GM18505 (cell line): Measurements from ENCODE around the gene CRTAC1.

Experiments used
- ATAC-seq: cut with Tn5 transposase; IDR thresholded peaks from one replicate; pipeline ENCODE4 v1.9.1; 2021; ENCODE audit not compliant: unreplicated experiment
- POLR2A ChIP-seq: IDR thresholded peaks from 4 replicates; pipeline ENCODE4 v1.6.1; 2011; ENCODE audit warnings: borderline replicate concordance; ENCODE audit not compliant: insufficient read depth, insufficient read length; ENCODE audit errors: extremely low read depth

Gene CRTAC1

DNA sequence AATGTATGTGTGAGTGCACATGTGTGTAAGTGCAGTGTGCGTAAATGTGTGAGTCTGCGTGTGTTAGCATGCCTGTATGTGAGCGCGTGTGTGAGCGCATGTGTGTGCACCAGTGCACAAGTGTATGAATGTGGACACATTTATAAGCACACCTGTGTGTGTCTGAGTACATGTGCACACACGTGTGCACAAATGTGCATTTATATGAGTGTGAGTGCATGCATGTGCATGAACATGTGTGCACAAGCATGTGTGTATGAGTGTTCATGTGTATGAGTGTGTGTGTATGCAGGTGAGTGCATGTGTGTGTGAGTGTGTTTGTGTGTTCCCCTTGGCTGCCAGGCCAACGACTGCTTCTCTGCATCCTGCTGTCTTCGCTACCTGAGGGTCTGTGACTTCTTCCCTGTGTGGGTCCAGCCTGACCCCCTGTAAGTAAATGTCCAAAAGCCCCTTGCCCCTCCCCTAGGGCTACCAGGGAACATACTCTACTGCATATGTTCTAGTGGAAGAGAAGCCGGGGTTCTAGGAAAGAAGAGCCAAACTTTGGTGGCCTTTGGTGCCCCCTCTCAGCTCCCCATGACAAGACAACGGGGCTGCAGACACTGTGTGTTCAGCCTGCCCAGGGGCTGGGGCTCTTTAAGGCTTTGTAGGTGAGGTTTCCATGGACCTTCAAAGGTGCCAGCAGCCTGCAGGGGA is 163.7 kb downstream of the CRTAC1 start:
- ATAC-seq = no peak

DNA sequence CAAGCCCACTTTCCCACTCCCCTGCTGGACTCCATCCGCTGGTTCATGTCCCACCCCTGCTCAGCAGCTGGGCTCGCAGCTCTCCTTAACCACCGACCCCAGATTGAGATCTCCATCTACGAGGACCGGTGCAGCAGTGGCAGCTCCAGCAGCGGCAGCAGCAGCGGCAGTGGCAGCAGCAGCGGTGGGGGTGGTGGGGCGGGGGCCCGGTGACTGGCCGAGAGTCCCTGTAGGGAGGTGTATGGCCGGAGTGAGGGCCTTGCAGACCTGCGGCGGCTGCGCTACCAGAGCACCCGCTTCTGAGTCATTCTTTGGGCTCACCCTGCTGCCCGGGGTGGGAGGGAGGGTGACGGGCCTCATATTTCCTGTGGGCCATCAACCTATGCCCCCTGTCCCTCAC is 164.9 kb downstream of the CRTAC1 start:
- TF ChIP-seq POLR2A = no peak
- ATAC-seq = no peak

More for the DNA sequence above, 163.7 kb downstream of the CRTAC1 start:
- TF ChIP-seq POLR2A = no peak

DNA sequence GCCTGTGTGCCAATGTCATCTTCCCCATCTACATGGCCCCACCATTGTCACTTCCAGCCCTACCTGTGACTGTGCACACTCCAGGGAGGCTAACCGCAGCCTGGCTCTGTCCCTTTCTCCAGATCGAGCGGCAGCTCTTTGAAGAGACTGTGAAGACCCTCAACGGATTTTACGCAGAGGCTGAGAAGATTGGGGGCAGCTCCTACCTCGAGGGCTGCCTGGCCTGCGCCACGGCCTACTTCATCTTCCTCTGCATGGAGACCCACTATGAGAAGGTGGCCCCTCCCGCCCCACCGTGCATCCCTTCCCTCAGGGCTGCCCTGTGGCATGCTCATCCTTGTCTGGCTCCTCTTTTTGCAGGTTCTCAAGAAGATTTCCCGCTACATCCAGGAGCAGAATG is 166.6 kb downstream of the CRTAC1 start:
- TF ChIP-seq POLR2A = no peak
- ATAC-seq = no peak

GRCh38 chr10:97861924-97862323 is 168.5 kb downstream of the CRTAC1 start:
- TF ChIP-seq POLR2A = no peak
- ATAC-seq = no peak

DNA sequence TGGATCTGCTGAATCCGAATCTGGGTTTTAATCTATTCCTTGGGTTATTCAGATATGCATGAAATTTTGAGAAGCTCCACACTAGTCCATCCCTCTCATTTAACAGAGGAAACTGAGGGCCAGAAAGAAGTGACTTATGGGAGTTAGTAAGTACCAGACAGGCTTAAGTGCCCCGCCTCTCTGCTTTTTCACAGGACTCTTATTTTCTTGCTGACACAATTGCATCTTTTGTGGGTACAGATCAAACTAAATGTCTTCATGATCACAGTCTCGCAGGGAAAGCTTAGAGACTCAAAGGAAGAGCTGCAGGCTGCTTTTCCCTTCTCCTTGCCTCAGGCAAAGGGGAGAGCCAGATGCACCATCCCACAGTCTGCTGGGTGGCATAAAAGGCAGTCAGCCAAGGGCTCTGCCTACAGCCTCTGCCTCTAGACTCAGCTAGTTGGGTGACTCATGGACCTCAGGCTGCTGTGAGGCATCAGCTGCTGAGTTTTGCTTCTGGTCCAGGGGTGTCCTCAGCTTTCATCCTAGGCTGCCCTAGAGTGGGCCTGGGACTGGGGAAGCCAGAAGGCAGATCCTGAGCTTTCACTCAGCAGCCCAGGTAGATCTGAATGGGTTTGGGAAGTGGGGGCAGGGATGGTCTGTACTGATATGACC is 169.2 kb downstream of the CRTAC1 start:
- ATAC-seq = no peak
- TF ChIP-seq POLR2A = no peak

GRCh38 chr10:97858001-97858439 is 172.4 kb downstream of the CRTAC1 start:
- no peak for TF ChIP-seq POLR2A
- ATAC-seq = no peak

DNA sequence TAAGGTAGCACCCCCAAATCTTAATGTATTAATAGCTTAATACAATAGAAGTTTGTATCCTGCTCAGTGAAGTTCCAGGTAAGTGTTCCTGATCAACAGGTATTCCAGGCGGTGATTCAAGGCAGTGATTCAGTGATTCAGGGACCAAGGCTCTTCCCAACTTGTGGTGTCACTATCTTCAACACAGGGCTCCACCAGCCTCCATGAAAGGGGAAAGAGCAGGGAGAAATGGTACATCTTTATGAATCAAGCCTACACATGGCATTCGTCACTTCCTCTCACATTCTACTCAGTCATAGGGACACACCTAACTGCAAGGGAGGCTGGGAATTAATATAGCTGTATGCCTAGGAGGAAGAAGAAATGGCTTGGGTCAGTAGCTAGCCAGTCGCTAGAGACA is 175.7 kb downstream of the CRTAC1 start:
- no peak for TF ChIP-seq POLR2A

GRCh38 chr10:97852840-97853405 is 177.5 kb downstream of the CRTAC1 start:
- TF ChIP-seq POLR2A = no peak
- no peak for ATAC-seq

More for the DNA sequence above, 175.7 kb downstream of the CRTAC1 start:
- no peak for ATAC-seq

- no peak for ATAC-seq
Observed at GRCh38 chr10:97852277-97852676, 178.1 kb downstream of the CRTAC1 start.

GRCh38 chr10:97851341-97852001 is 178.9 kb downstream of the CRTAC1 start:
- no peak for ATAC-seq
- TF ChIP-seq POLR2A = no peak

More at GRCh38 chr10:97852277-97852676, 178.1 kb downstream of the CRTAC1 start:
- TF ChIP-seq POLR2A = no peak

GRCh38 chr10:97850446-97850845 is 180.0 kb downstream of the CRTAC1 start:
- ATAC-seq = no peak

GRCh38 chr10:97849687-97850402 is 180.6 kb downstream of the CRTAC1 start, which contains the start of gene GOLGA7B:
GOLGA7B (plus strand) TSS chr10:97849843; CDS start chr10:97850304, 461 bp downstream.
- ATAC-seq = peak; percentile 75
- no peak for TF ChIP-seq POLR2A

More at GRCh38 chr10:97850446-97850845, 180.0 kb downstream of the CRTAC1 start:
- no peak for TF ChIP-seq POLR2A
